Tibial nerve (tissue), 4 donors: ENCODE data around the gene B3GALT5.

Experiments
- CTCF ChIP-seq, 5 experiments: fragments of 200-600 bp in 3 of 5; fragments of 450-650 bp in 2 of 5; sonication (generic) in 3 of 5; IDR thresholded peaks; one replicate each; pipeline ENCODE4 v1.5.1; 2016 to 2019; ENCODE audit warnings: antibody characterized with exemption in 5 of 5, mild to moderate bottlenecking in 3 of 5, moderate library complexity in 2 of 5
- EP300 ChIP-seq, 2 donors: sonication (generic); formaldehyde crosslinking; IDR thresholded peaks; one replicate each; pipeline ENCODE4 v1.6.1; 2017; ENCODE audit warnings: antibody characterized with exemption in 2 of 2, mild to moderate bottlenecking in 1 of 2
- POLR2A ChIP-seq, 2 donors: fragments of 450-650 bp; IDR thresholded peaks; one replicate each; pipeline ENCODE4 v1.6.1; 2017; ENCODE audit warnings: antibody characterized with exemption in 2 of 2, mild to moderate bottlenecking in 2 of 2, moderate library complexity in 2 of 2

GRCh38 chr21:39663066-39663465 lies 50.3 kb downstream of the B3GALT5 start:
- no peak for TF ChIP-seq EP300 (IDR thresholded peaks at IDR 0.05)
- TF ChIP-seq POLR2A (IDR thresholded peaks at IDR 0.05) = no peak
- TF ChIP-seq CTCF (IDR thresholded peaks at IDR 0.05) = no peak
